ENCODE measurements around the gene PYGO2. TPM values are rescaled to one million over a fixed set of nuclear protein-coding genes. Genes with fewer than 3 reads are reported as not detected.
A peak's percentile ranks its signal among the peaks of the same experiment; 100 is the strongest.

PYGO2 gene
- total RNA-seq, 4 donors from 2014 or later, result 20.2 to 35.3 (median 27.7) TPM

GRCh38 chr1:154945160-154945961 lies 16.2 kb downstream of the PYGO2 start:
- peak overlapping the region in 2 of 4 donors; percentile 25 to 97 for H3K27ac ChIP-seq (replicated peaks in 1 of 4)

GRCh38 chr1:154944401-154945159 lies 17.0 kb downstream of the PYGO2 start:
- TF ChIP-seq POLR2A (IDR thresholded peaks at IDR 0.05; ENCODE audit: low read depth) (no peak), EP300 (IDR thresholded peaks at IDR 0.05) (no peak), CTCF (IDR thresholded peaks at IDR 0.05) (no peak), POLR2AphosphoS5 (IDR thresholded peaks at IDR 0.05) (no peak)
- DNase-seq (ENCODE audit: extremely low spot score), result no peak
- Histone ChIP-seq H3K4me1 (peaks cover 38 to 48% (median 47%) of the 10 kb centered on the region in 4 donors), H3K4me3 (no peak overlapping the region), H3K9me3 (no peaks in the 10 kb centered on the region), H3K27ac (replicated peaks in 1 of 4) (peak overlapping the region; percentile 25 to 97 (median 58)), H3K27me3 (no peaks in the 10 kb centered on the region), H3K36me3 (peaks cover 8 to 46% (median 31%) of the 10 kb centered on the region in 4 donors)
- WGBS, result 31% methylated on average over 8 of the region's 9 CpGs
- intact Hi-C loops (cut with DNase I), result no loop called here

More at GRCh38 chr1:154945160-154945961, 16.2 kb downstream of the PYGO2 start:
- Histone ChIP-seq H3K9me3 (no peaks in the 10 kb centered on the region), H3K4me1 (peaks cover 31 to 41% (median 40%) of the 10 kb centered on the region in 4 donors), H3K27me3 (no peaks in the 10 kb centered on the region), H3K36me3 (peaks cover 13 to 52% (median 34%) of the 10 kb centered on the region in 4 donors), H3K4me3 (no peak overlapping the region)
- intact Hi-C loops (cut with DNase I), result no loop called here
- 68% methylated on average over 10 of the region's 15 CpGs for WGBS
- DNase-seq (ENCODE audit: extremely low spot score), result no peak
- no peak for TF ChIP-seq EP300 (IDR thresholded peaks at IDR 0.05)
- TF ChIP-seq CTCF (IDR thresholded peaks at IDR 0.05), result no peak
- TF ChIP-seq POLR2AphosphoS5 (IDR thresholded peaks at IDR 0.05), result no peak
- no peak for TF ChIP-seq POLR2A (IDR thresholded peaks at IDR 0.05; ENCODE audit: low read depth)

GRCh38 chr1:154943649-154944400 lies 17.8 kb downstream of the PYGO2 start:
- no peaks in the 10 kb centered on the region for H3K9me3 ChIP-seq
- H3K4me3 ChIP-seq, result no peak overlapping the region
- peak overlapping the region; percentile 25 to 97 (median 58) for H3K27ac ChIP-seq (replicated peaks in 1 of 4)
- 49% methylated on average over 6 of the region's 6 CpGs for WGBS
- TF ChIP-seq POLR2A (IDR thresholded peaks at IDR 0.05; ENCODE audit: low read depth) (no peak), EP300 (IDR thresholded peaks at IDR 0.05) (no peak), CTCF (IDR thresholded peaks at IDR 0.05) (peak; percentile 60 to 79 (median 63)), POLR2AphosphoS5 (IDR thresholded peaks at IDR 0.05) (no peak)
- peaks cover 8 to 45% (median 31%) of the 10 kb centered on the region in 4 donors for H3K36me3 ChIP-seq
- H3K27me3 ChIP-seq, result no peaks in the 10 kb centered on the region
- DNase-seq (ENCODE audit: extremely low spot score), result no peak
- intact Hi-C loops (cut with DNase I), result no loop called here
- H3K4me1 ChIP-seq, result peaks cover 39 to 52% (median 49%) of the 10 kb centered on the region in 4 donors

GRCh38 chr1:154941333-154942013 lies 20.1 kb downstream of the PYGO2 start:
- Histone ChIP-seq H3K27me3 (no peaks in the 10 kb centered on the region), H3K9me3 (no peaks in the 10 kb centered on the region), H3K27ac (replicated peaks in 1 of 4) (peak overlapping the region; percentile 25 to 97 (median 44)), H3K4me3 (no peak overlapping the region), H3K36me3 (peaks cover 0 to 24% (median 14%) of the 10 kb centered on the region in 4 donors), H3K4me1 (peaks cover 50 to 66% (median 63%) of the 10 kb centered on the region in 4 donors)
- 79% methylated on average over 3 of the region's 5 CpGs for WGBS
- intact Hi-C loops (cut with DNase I), result no loop called here
- no peak for TF ChIP-seq CTCF (IDR thresholded peaks at IDR 0.05)
- no peak for TF ChIP-seq EP300 (IDR thresholded peaks at IDR 0.05)
- TF ChIP-seq POLR2AphosphoS5 (IDR thresholded peaks at IDR 0.05), result no peak
- no peak for TF ChIP-seq POLR2A (IDR thresholded peaks at IDR 0.05; ENCODE audit: low read depth)
- DNase-seq (ENCODE audit: extremely low spot score), result no peak

Measured in esophagus muscularis mucosa (tissue), 4 donors.